H1 (cell line): ENCODE data around the gene SMIM7. TPM values are rescaled to one million over a fixed set of nuclear protein-coding genes. Genes with fewer than 3 reads are reported as not detected.

ENCODE experiments used
- BACH1 ChIP-seq: IDR thresholded peaks from 2 replicates; pipeline ENCODE4 v1.6.1; 2012; ENCODE audit warnings: low read length, improper control_type of control experiment
- FOSL1 ChIP-seq: IDR thresholded peaks from 2 replicates; pipeline ENCODE4 v1.6.1; 2011; ENCODE audit warnings: mild to moderate bottlenecking, low read depth, low read length, moderate library complexity; ENCODE audit not compliant: insufficient read depth
- POU5F1 ChIP-seq: IDR thresholded peaks from 2 replicates; pipeline ENCODE4 v1.6.1; 2011; ENCODE audit warnings: low read depth, mild to moderate bottlenecking, low read length, moderate library complexity
- RFX5 ChIP-seq: IDR thresholded peaks from 2 replicates; pipeline ENCODE4 v1.6.1; 2011; ENCODE audit warnings: low read depth, low read length, improper control_type of control experiment, borderline replicate concordance
- polyA plus RNA-seq, 7 experiments: library from polyadenylated mRNA; depleted of rRNA in 3 of 7; stranded (reverse) in 5 of 7; unstranded in 2 of 7; fragments of >200 nt in 5 of 7; fragments of 200-250 nt in 2 of 7; gene quantifications; 1 replicate in 5 of 7; 2 replicates in 1 of 7; 4 replicates in 1 of 7; pipeline versions ENCODE4 v1.2.1 to v1.2.3, GENCODE V29; 2011 to 2013; ENCODE audit warnings: missing spikeins in 2 of 7, mixed read lengths in 2 of 7
- total RNA-seq: library from RNA; stranded (reverse); fragmentation: NEBNext Ultra II Directional; extraction: Animal tissue kit (Norgen Biotek cat#: 25700); gene quantifications from 2 replicates; pipeline ENCODE4 v1.2.1, GENCODE V29; 2021

Gene SMIM7
- total and polyA plus RNA-seq, 2 of the 8 experiments (the other 6 are each of a cell fraction or from before 2014, with no cell fraction given): 55.5 to 67.5 TPM

DNA sequence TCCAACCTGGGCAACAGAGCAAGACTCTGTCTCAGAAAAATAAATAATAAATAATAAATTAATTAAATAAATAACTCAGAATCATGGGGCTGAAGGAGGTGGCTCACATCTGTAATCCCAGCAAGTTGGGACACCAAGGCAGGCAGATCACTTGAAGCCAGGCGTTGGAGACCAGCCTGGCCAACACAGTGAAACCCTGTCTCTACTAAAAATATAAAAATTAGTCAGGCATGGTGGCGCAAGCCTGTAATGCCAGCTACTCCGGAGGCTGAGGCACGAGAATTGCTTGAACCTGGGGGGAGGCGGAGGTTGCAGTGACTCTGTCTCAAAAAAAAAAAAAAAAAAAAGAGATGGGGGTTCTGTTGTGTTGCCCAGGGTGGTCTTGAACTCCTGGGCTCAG is 8.2 kb upstream of the SMIM7 start (continued):
- no peak for TF ChIP-seq RFX5
- no peak for TF ChIP-seq FOSL1
- no peak for TF ChIP-seq BACH1
- no peak for TF ChIP-seq POU5F1
